ENCODE measurements around the gene GALK2.
A peak's percentile ranks its signal among the peaks of the same experiment; 100 is the strongest.
"Not testable (repeated sequence)": the region's sequence is repeated elsewhere in the genome, so short reads cannot be mapped to it uniquely, and the experiment has no call there.

GALK2 gene

GRCh38 chr15:49225572-49226281 is 55.7 kb downstream of the GALK2 start:
- no peak for DNase-seq

- no peak for DNase-seq
These were observed 57.6 kb downstream of the GALK2 start for GRCh38 chr15:49227602-49228001.

- DNase-seq, result no peak
These were observed 59.9 kb downstream of the GALK2 start for GRCh38 chr15:49229922-49230321.

- no peak for DNase-seq
These were observed 62.3 kb downstream of the GALK2 start for GRCh38 chr15:49232236-49232806.

- peak; percentile 43 for DNase-seq
These were observed 65.5 kb downstream of the GALK2 start for GRCh38 chr15:49235446-49236124.

GRCh38 chr15:49236869-49237268 is 66.8 kb downstream of the GALK2 start:
- DNase-seq, result no peak

- no peak for DNase-seq
These were observed 68.3 kb downstream of the GALK2 start for GRCh38 chr15:49238342-49238741.

GRCh38 chr15:49239105-49239504 is 69.1 kb downstream of the GALK2 start:
- DNase-seq, result no peak

- no peak for DNase-seq
These were observed 72.8 kb downstream of the GALK2 start for GRCh38 chr15:49242820-49243219.

GRCh38 chr15:49247556-49248110 is 77.6 kb downstream of the GALK2 start:
- DNase-seq, result no peak

GRCh38 chr15:49248291-49248690 is 78.2 kb downstream of the GALK2 start:
- no peak for DNase-seq

GRCh38 chr15:49255966-49256759 is 86.1 kb downstream of the GALK2 start:
- no peak for DNase-seq

GRCh38 chr15:49265117-49265516 is 95.1 kb downstream of the GALK2 start:
- DNase-seq, result not testable (repeated sequence)

- DNase-seq, result no peak
These were observed 95.9 kb downstream of the GALK2 start for GRCh38 chr15:49265911-49266310.

GRCh38 chr15:49270541-49271421 is 100.7 kb downstream of the GALK2 start:
- DNase-seq, result no peak

GRCh38 chr15:49273734-49274318 is 103.8 kb downstream of the GALK2 start:
- no peak for DNase-seq

- no peak for DNase-seq
These were observed 108.7 kb downstream of the GALK2 start for GRCh38 chr15:49278751-49279150.

GRCh38 chr15:49279521-49280456 is 109.7 kb downstream of the GALK2 start:
- DNase-seq, result no peak

- DNase-seq, result no peak
These were observed 112.3 kb downstream of the GALK2 start for GRCh38 chr15:49282366-49282765.

GRCh38 chr15:49286649-49287404 is 116.8 kb downstream of the GALK2 start:
- DNase-seq, result no peak
